Astrocyte (in vitro differentiated cells and primary cell): ENCODE data around the gene PLA2G4A.

Experiments used
- EZH2 ChIP-seq: IDR thresholded peaks from 2 replicates; pipeline ENCODE4 v1.6.1; 2012; ENCODE audit warnings: mild to moderate bottlenecking, low read length, inconsistent platforms; ENCODE audit not compliant: insufficient read depth
- TF ChIP-seq, protein P1 (sequence below): IDR thresholded peaks from 2 replicates; pipeline ENCODE4 v1.5.1; 2011; ENCODE audit warnings: low read depth, mild to moderate bottlenecking, inconsistent platforms, low read length, moderate library complexity; ENCODE audit not compliant: insufficient read depth

DNA sequence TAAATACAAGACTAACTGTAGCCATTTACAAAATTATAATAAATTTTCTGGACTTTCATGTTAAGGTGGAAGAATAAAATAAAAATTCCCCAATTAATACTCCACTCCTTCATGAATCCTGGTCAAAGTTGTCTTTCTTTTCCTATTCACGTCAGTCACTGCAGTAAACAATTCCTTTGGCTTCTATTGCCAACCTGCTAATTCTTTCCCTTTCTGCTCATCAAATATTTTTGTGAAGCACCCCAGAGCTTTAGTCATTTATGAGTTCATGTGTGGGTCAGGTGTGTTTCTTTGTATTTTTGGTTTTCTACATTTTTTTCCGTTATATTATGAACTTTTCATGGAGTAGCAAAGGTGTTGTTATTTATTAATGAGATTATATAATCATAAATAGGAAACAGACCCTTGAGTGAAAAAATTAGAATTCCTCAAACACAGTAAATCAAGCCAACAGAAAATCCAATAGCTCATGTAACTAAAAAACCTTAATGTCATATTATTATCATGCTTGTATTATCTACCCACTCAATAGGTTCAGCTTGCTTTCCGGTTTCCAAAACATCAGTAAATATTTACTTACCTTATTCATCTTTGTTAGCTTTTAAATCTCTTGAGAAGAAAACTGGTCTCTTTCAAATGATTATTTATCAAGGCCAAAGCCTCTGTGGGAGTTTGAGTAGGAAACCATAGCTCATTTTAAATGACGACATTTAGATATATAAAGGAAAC is 29.6 kb upstream of the PLA2G4A start:
- TF ChIP-seq, protein P1, sequence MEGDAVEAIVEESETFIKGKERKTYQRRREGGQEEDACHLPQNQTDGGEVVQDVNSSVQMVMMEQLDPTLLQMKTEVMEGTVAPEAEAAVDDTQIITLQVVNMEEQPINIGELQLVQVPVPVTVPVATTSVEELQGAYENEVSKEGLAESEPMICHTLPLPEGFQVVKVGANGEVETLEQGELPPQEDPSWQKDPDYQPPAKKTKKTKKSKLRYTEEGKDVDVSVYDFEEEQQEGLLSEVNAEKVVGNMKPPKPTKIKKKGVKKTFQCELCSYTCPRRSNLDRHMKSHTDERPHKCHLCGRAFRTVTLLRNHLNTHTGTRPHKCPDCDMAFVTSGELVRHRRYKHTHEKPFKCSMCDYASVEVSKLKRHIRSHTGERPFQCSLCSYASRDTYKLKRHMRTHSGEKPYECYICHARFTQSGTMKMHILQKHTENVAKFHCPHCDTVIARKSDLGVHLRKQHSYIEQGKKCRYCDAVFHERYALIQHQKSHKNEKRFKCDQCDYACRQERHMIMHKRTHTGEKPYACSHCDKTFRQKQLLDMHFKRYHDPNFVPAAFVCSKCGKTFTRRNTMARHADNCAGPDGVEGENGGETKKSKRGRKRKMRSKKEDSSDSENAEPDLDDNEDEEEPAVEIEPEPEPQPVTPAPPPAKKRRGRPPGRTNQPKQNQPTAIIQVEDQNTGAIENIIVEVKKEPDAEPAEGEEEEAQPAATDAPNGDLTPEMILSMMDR: no peak
- no peak for TF ChIP-seq EZH2
